ENCODE results near the gene METTL5.
"Not testable (repeated sequence)": the region's sequence is repeated elsewhere in the genome, so short reads cannot be mapped to it uniquely, and the experiment has no call there.

Gene METTL5

GRCh38 chr2:169849710-169850109 is 25.0 kb upstream of the METTL5 start:
- H3K4me3 ChIP-seq (ENCODE audit: low read depth in 1 of 2, low read length in 2 of 2), result no peak overlapping the region
- no peak overlapping the region for H3K9ac ChIP-seq (ENCODE audit: low read depth, low read length)
- H3K4me1 ChIP-seq (ENCODE audit: insufficient read depth, low read length), result peaks cover 18% of the 10 kb centered on the region
- no peak for TF ChIP-seq EZH2 (IDR thresholded peaks at IDR 0.05; ENCODE audit: borderline replicate concordance, low read depth, low read length, severe bottlenecking)
- TF ChIP-seq CTCF (IDR thresholded peaks at IDR 0.05; ENCODE audit: borderline replicate concordance, extremely low read depth, low read length, poor library complexity, severe bottlenecking), result peak; percentile 11
- H4K20me1 ChIP-seq (ENCODE audit: insufficient read depth, low read length), result peaks cover 9% of the 10 kb centered on the region; the same call in 1 of the 2 replicates
- H3K79me2 ChIP-seq (ENCODE audit: insufficient read depth, low read length), result peaks cover 66% of the 10 kb centered on the region
- H3K27me3 ChIP-seq (ENCODE audit: insufficient read depth, low read length, poor library complexity), result no peaks in the 10 kb centered on the region
- H3K36me3 ChIP-seq (ENCODE audit: insufficient read depth, low read length), result peaks cover 7% of the 10 kb centered on the region
- no peaks in the 10 kb centered on the region for H3K9me3 ChIP-seq (ENCODE audit: insufficient read depth, low read length, severe bottlenecking)
- H3K27ac ChIP-seq (ENCODE audit: low read length), result peak overlapping the region; percentile 36; the same call in 1 of the 2 replicates
- ATAC-seq (ENCODE audit: insufficient read depth, low read depth) (peak; percentile 83), DNase-seq (peak; percentile 51)
- H3K4me2 ChIP-seq (ENCODE audit: insufficient read depth, low read length), result 0 out of 2 replicates have a peak overlapping the region, but pooled peaks have one; percentile 7
- H2AFZ ChIP-seq (ENCODE audit: low read depth, low read length), result no peak overlapping the region

GRCh38 chr2:169848959-169849693 is 24.4 kb upstream of the METTL5 start:
- not testable (repeated sequence) for H3K4me3 ChIP-seq (ENCODE audit: low read depth in 1 of 2, low read length in 2 of 2); H3K27me3 ChIP-seq (ENCODE audit: insufficient read depth, low read length, poor library complexity); H3K9ac ChIP-seq (ENCODE audit: low read depth, low read length); H3K36me3 ChIP-seq (ENCODE audit: insufficient read depth, low read length); H4K20me1 ChIP-seq (ENCODE audit: insufficient read depth, low read length); DNase-seq; H2AFZ ChIP-seq (ENCODE audit: low read depth, low read length); H3K9me3 ChIP-seq (ENCODE audit: insufficient read depth, low read length, severe bottlenecking); ATAC-seq (ENCODE audit: insufficient read depth, low read depth)
- H3K27ac ChIP-seq (ENCODE audit: low read length), result peak overlapping the region; percentile 36; the same call in 1 of the 2 replicates
- H3K79me2 ChIP-seq (ENCODE audit: insufficient read depth, low read length), result peaks cover 68% of the 10 kb centered on the region
- H3K4me1 ChIP-seq (ENCODE audit: insufficient read depth, low read length), result peaks cover 18% of the 10 kb centered on the region
- 0 out of 2 replicates have a peak overlapping the region, but pooled peaks have one; percentile 7 for H3K4me2 ChIP-seq (ENCODE audit: insufficient read depth, low read length)

DNA sequence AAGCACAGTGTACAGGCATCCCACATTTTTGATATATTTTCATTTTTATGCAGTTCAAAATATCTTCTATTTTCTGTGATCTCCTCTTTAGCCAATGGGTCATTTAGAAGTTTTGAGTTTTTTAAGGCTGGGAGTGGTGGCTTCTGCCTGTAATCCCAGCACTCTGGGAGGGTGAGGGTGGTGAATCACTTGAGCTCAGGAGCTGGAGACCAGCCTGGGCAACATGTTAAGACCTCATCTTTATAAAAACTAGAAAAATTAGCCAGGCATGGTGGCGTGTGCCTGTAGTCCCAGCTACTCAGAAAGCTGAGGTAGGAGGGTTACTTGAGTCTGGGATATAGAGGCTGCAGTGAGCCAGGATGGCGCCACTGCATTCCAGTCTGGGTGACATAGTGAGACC is 20.3 kb upstream of the METTL5 start:
- H3K27ac ChIP-seq (ENCODE audit: low read length), result no peak overlapping the region
- peaks cover 15% of the 10 kb centered on the region for H3K4me1 ChIP-seq (ENCODE audit: insufficient read depth, low read length)
- H4K20me1 ChIP-seq (ENCODE audit: insufficient read depth, low read length), result peaks cover 14% of the 10 kb centered on the region
- H3K27me3 ChIP-seq (ENCODE audit: insufficient read depth, low read length, poor library complexity), result no peaks in the 10 kb centered on the region
- H3K9ac ChIP-seq (ENCODE audit: low read depth, low read length), result no peak overlapping the region
- no peak overlapping the region for H2AFZ ChIP-seq (ENCODE audit: low read depth, low read length)
- DNase-seq (no peak), ATAC-seq (ENCODE audit: insufficient read depth, low read depth) (no peak)
- H3K36me3 ChIP-seq (ENCODE audit: insufficient read depth, low read length), result peaks cover 8% of the 10 kb centered on the region
- H3K79me2 ChIP-seq (ENCODE audit: insufficient read depth, low read length), result peaks cover 59% of the 10 kb centered on the region
- TF ChIP-seq CTCF (IDR thresholded peaks at IDR 0.05; ENCODE audit: borderline replicate concordance, extremely low read depth, low read length, poor library complexity, severe bottlenecking) (no peak), EZH2 (IDR thresholded peaks at IDR 0.05; ENCODE audit: borderline replicate concordance, low read depth, low read length, severe bottlenecking) (no peak)
- no peak overlapping the region for H3K4me2 ChIP-seq (ENCODE audit: insufficient read depth, low read length)
- H3K9me3 ChIP-seq (ENCODE audit: insufficient read depth, low read length, severe bottlenecking), result no peaks in the 10 kb centered on the region
- H3K4me3 ChIP-seq (ENCODE audit: low read depth in 1 of 2, low read length in 2 of 2), result no peak overlapping the region

DNA sequence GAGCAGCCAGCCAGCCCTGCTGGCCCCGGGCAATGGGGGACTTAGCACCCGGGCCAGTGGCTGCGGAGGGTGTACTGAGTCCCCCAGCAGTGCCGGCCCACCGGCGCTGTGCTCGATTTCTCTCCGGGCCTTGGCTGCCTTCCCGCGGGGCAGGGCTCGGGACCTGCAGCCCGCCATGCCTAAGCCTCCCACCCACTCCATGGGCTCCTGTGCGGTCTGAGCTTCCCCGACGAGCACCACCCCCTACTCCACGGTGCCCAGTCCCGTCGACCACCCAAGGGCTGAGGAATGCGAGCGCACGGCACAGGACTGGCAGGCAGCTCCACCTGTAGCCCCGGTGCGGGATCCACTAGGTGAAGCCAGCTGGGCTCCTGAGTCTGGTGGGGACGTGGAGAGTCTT is 16.9 kb upstream of the METTL5 start:
- not testable (repeated sequence) for H3K9ac ChIP-seq (ENCODE audit: low read depth, low read length); H3K4me3 ChIP-seq (ENCODE audit: low read depth in 1 of 2, low read length in 2 of 2); H3K27ac ChIP-seq (ENCODE audit: low read length); H3K4me1 ChIP-seq (ENCODE audit: insufficient read depth, low read length); ATAC-seq (ENCODE audit: insufficient read depth, low read depth); H3K27me3 ChIP-seq (ENCODE audit: insufficient read depth, low read length, poor library complexity); H3K36me3 ChIP-seq (ENCODE audit: insufficient read depth, low read length); H3K4me2 ChIP-seq (ENCODE audit: insufficient read depth, low read length); H3K9me3 ChIP-seq (ENCODE audit: insufficient read depth, low read length, severe bottlenecking); H2AFZ ChIP-seq (ENCODE audit: low read depth, low read length); DNase-seq
- Histone ChIP-seq H3K79me2 (ENCODE audit: insufficient read depth, low read length) (peaks cover 63% of the 10 kb centered on the region), H4K20me1 (ENCODE audit: insufficient read depth, low read length) (peaks cover 13% of the 10 kb centered on the region)

Measured in DND-41 (cell line).